Measurements from ENCODE around the gene FAM13A. TPM values are rescaled to one million over a fixed set of nuclear protein-coding genes. Genes with fewer than 3 reads are reported as not detected.

The FAM13A gene
- total and polyA plus RNA-seq, 8 donors, result 6.0 to 132 (median 45.7) TPM

GRCh38 chr4:88911246-88912212, 145.5 kb downstream of the FAM13A start:
- H3K4me3 ChIP-seq, result no peak overlapping the region
- intact Hi-C loops (cut with DNase I; ENCODE audit: low total_unique reads), result no loop called here
- 81 to 90% (median 87%) methylated on average over 5 of the region's 5 CpGs for WGBS, 5 donors
- no peak for DNase-seq
- TF ChIP-seq POLR2AphosphoS5 (IDR thresholded peaks at IDR 0.05) (no peak), CTCF (IDR thresholded peaks at IDR 0.05) (no peak), EP300 (IDR thresholded peaks at IDR 0.05) (no peak), POLR2A (IDR thresholded peaks at IDR 0.05) (no peak)
- no peak overlapping the region for H3K27ac ChIP-seq
- no peaks in the 10 kb centered on the region for H3K9me3 ChIP-seq
- H3K27me3 ChIP-seq, result no peaks in the 10 kb centered on the region
- peaks cover 0 to 14% (median 6%) of the 10 kb centered on the region in 4 donors for H3K4me1 ChIP-seq
- H3K36me3 ChIP-seq, result no peaks in the 10 kb centered on the region

- WGBS, 5 donors, result 72 to 96% (median 87%) methylated on average over 2 of the region's 2 CpGs
These were observed 146.9 kb downstream of the FAM13A start for GRCh38 chr4:88910101-88910500.

GRCh38 chr4:88908521-88908920, 148.5 kb downstream of the FAM13A start:
- Histone ChIP-seq H3K4me3 (no peak overlapping the region), H3K27ac (no peak overlapping the region), H3K9me3 (no peaks in the 10 kb centered on the region), H3K4me1 (peaks cover 0 to 14% (median 6%) of the 10 kb centered on the region in 4 donors), H3K36me3 (peaks cover 0 to 11% (median 6%) of the 10 kb centered on the region in 4 donors), H3K27me3 (no peaks in the 10 kb centered on the region)
- intact Hi-C loops (cut with DNase I; ENCODE audit: low total_unique reads), result no loop called here
- no peak for DNase-seq
- TF ChIP-seq POLR2AphosphoS5 (IDR thresholded peaks at IDR 0.05), result no peak
- TF ChIP-seq POLR2A (IDR thresholded peaks at IDR 0.05), result no peak
- TF ChIP-seq CTCF (IDR thresholded peaks at IDR 0.05), result no peak
- no peak for TF ChIP-seq EP300 (IDR thresholded peaks at IDR 0.05)
- 26 to 47% (median 44%) methylated on average over 3 of the region's 3 CpGs for WGBS, 5 donors

More at GRCh38 chr4:88910101-88910500, 146.9 kb downstream of the FAM13A start:
- Histone ChIP-seq H3K4me1 (peaks cover 0 to 14% (median 6%) of the 10 kb centered on the region in 4 donors), H3K36me3 (peaks cover 0 to 4% (median 3%) of the 10 kb centered on the region in 4 donors), H3K4me3 (no peak overlapping the region), H3K9me3 (no peaks in the 10 kb centered on the region), H3K27ac (no peak overlapping the region), H3K27me3 (no peaks in the 10 kb centered on the region)
- TF ChIP-seq POLR2AphosphoS5 (IDR thresholded peaks at IDR 0.05) (no peak), EP300 (IDR thresholded peaks at IDR 0.05) (no peak), CTCF (IDR thresholded peaks at IDR 0.05) (no peak), POLR2A (IDR thresholded peaks at IDR 0.05) (no peak)
- DNase-seq, result no peak
- intact Hi-C loops (cut with DNase I; ENCODE audit: low total_unique reads), result no loop called here

- intact Hi-C loops (cut with DNase I; ENCODE audit: low total_unique reads), result no loop called here
These were observed 149.0 kb downstream of the FAM13A start for GRCh38 chr4:88908003-88908402.

More at GRCh38 chr4:88908003-88908402, 149.0 kb downstream of the FAM13A start:
- Histone ChIP-seq H3K9me3 (no peaks in the 10 kb centered on the region), H3K4me1 (peaks cover 0 to 14% (median 6%) of the 10 kb centered on the region in 4 donors), H3K36me3 (peaks cover 0 to 11% (median 6%) of the 10 kb centered on the region in 4 donors), H3K27me3 (no peaks in the 10 kb centered on the region), H3K27ac (no peak overlapping the region), H3K4me3 (no peak overlapping the region)
- 47 to 97% (median 87%) methylated on average over 1 of the region's 1 CpG for WGBS, 5 donors
- TF ChIP-seq EP300 (IDR thresholded peaks at IDR 0.05) (no peak), CTCF (IDR thresholded peaks at IDR 0.05) (no peak), POLR2A (IDR thresholded peaks at IDR 0.05) (no peak), POLR2AphosphoS5 (IDR thresholded peaks at IDR 0.05) (peak in 1 of 3 donors; percentile 50)
- no peak for DNase-seq
